DOHH2 (cell line): Measurements from ENCODE around the gene ATXN7L1.

Source experiments
- H3F3A ChIP-seq: fragments of 200-600 bp; sonication (generic), shearing (Covaris generic); 2 replicates; pipeline ENCODE4 v1.6.0; 2016; ENCODE audit warnings: antibody characterized with exemption, mild to moderate bottlenecking; ENCODE audit not compliant: control insufficient read depth, insufficient read depth
- H3K27ac ChIP-seq: fragments of 200-600 bp; sonication (generic); 2 replicates; pipeline ENCODE4 v1.5.1; 2014; ENCODE audit warnings: low read depth, mild to moderate bottlenecking, low read length, moderate library complexity
- H3K27me3 ChIP-seq: fragments of 200-600 bp; sonication (generic); 2 replicates; pipeline ENCODE4 v1.6.1; 2014; ENCODE audit warnings: mild to moderate bottlenecking, low read length, mixed read lengths; ENCODE audit not compliant: control insufficient read depth
- H3K36me3 ChIP-seq: fragments of 200-600 bp; sonication (generic); 2 replicates; pipeline ENCODE4 v1.6.1; 2014; ENCODE audit warnings: mild to moderate bottlenecking, low read length, moderate library complexity, mixed read lengths; ENCODE audit not compliant: control insufficient read depth
- H3K4me1 ChIP-seq: fragments of 200-600 bp; sonication (generic); 2 replicates; pipeline ENCODE4 v1.6.1; 2014; ENCODE audit warnings: mild to moderate bottlenecking, low read length, mixed read lengths; ENCODE audit not compliant: control insufficient read depth
- H3K4me2 ChIP-seq: fragments of 200-600 bp; sonication (generic); 2 replicates; pipeline ENCODE4 v1.6.0; 2014; ENCODE audit warnings: mild to moderate bottlenecking, low read length, moderate library complexity
- H3K4me3 ChIP-seq: fragments of 200-600 bp; sonication (generic); 2 replicates; pipeline ENCODE4 v1.5.1; 2014; ENCODE audit warnings: mild to moderate bottlenecking, low read length, mixed read lengths
- H3K79me2 ChIP-seq: fragments of 200-600 bp; sonication (generic); 2 replicates; pipeline ENCODE4 v1.6.1; 2014; ENCODE audit warnings: mild to moderate bottlenecking, low read length, mixed read lengths; ENCODE audit not compliant: control insufficient read depth
- H3K9me2 ChIP-seq: fragments of 200-600 bp; sonication (generic); replicated peaks from 2 replicates; pipeline ENCODE4 v1.6.1; 2014; ENCODE audit warnings: mild to moderate bottlenecking, low read length, mixed read lengths; ENCODE audit not compliant: control insufficient read depth
- H3K9me3 ChIP-seq: fragments of 200-600 bp; sonication (generic); 2 replicates; pipeline ENCODE4 v1.6.1; 2014; ENCODE audit warnings: antibody characterized with exemption, low read length, mixed read lengths; ENCODE audit not compliant: control insufficient read depth, insufficient read depth
- H4K20me1 ChIP-seq: fragments of 200-600 bp; sonication (generic); 2 replicates; pipeline ENCODE4 v1.6.0; 2014; ENCODE audit warnings: low read depth, mild to moderate bottlenecking, antibody characterized with exemption, low read length, moderate library complexity; ENCODE audit not compliant: control insufficient read depth, insufficient read depth
- CTCF ChIP-seq: fragments of 200-600 bp; sonication (generic); IDR thresholded peaks from one replicate; pipeline ENCODE4 v1.5.1; 2014; ENCODE audit warnings: antibody characterized with exemption, mild to moderate bottlenecking, low read depth, low read length; ENCODE audit not compliant: poor library complexity, severe bottlenecking
- EZH2phosphoT487 ChIP-seq: fragments of 200-600 bp; sonication (generic); IDR thresholded peaks from 2 replicates; pipeline ENCODE4 v1.6.1; 2017; ENCODE audit warnings: borderline replicate concordance, mild to moderate bottlenecking, antibody characterized with exemption, low read length, moderate library complexity, mixed read lengths

The ATXN7L1 gene

DNA sequence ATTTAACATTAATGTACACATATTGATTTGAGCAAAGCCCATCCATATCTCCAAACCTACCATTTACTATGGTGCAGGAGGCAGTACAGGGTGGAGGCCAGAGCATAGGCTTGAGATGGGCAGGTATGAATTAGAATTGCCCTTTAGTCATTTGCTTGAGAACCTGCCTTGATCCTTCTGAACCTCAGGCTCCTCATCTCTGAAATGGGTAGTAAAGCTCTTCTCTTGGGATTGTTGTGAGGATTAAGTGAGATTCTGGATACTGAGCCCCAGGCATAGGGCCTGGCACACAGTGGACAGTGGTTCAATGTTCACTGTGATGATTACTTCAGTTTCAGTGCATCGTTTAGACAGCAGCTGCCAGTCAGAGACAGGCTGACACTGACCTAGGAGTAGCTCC lies 5.0 kb upstream of the ATXN7L1 start:
- no peaks in the 10 kb centered on the region for H3K9me2 ChIP-seq
- TF ChIP-seq EZH2phosphoT487: no peak
- TF ChIP-seq CTCF: no peak
- no peak overlapping the region for H3K4me2 ChIP-seq
- H3K79me2 ChIP-seq: no peaks in the 10 kb centered on the region
- H3K27ac ChIP-seq: no peak overlapping the region
- no peaks in the 10 kb centered on the region for H4K20me1 ChIP-seq
- H3F3A ChIP-seq: 0 out of 2 replicates have a peak, but pooled peaks cover 2% of the 10 kb centered on the region
- H3K9me3 ChIP-seq: no peaks in the 10 kb centered on the region
- peaks cover 42% of the 10 kb centered on the region for H3K27me3 ChIP-seq
- H3K36me3 ChIP-seq: no peaks in the 10 kb centered on the region
- no peak overlapping the region for H3K4me3 ChIP-seq
- H3K4me1 ChIP-seq: peaks cover 8% of the 10 kb centered on the region

DNA sequence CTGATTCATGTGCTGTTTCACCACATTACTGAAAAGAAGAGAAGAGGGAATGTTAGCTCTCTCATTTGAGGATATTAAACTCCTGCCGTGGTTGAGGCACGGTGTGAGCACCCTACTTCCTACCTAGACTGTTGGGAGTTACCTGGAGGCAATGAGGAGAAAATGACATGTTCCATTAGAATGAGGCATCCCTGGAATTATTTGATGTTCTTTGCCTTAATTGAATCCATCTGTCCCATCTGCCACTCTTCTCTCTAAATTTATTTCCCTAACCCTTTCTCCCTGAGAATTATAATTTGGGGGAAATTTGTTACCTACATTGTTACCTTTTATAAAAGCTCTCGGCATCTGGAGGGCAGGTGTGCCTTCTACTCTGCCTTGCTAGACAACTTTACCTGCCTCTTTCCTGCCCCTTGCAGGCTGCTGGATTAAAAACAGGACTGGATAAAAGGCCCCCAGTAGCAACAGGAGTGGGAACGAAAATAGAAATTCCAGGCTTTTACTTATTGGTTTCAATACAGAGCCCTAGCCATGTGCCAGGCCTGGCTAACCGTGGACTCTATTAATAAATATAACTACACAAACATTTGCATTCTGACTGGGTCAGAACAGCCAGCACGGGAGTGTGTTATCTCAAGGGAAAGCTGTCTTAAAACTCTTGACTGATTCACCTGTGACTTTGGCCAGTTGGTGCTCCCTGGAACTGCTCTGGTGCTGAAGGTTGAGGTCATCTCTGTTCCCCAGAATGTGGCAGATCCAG lies 4.4 kb upstream of the ATXN7L1 start:
- Histone ChIP-seq H4K20me1 (no peaks in the 10 kb centered on the region), H3K27ac (no peak overlapping the region), H3K79me2 (no peaks in the 10 kb centered on the region), H3K4me2 (no peak overlapping the region), H3K36me3 (no peaks in the 10 kb centered on the region), H3K4me1 (peaks cover 13% of the 10 kb centered on the region), H3K9me3 (no peaks in the 10 kb centered on the region), H3K27me3 (peaks cover 42% of the 10 kb centered on the region), H3K9me2 (no peaks in the 10 kb centered on the region), H3F3A (0 out of 2 replicates have a peak, but pooled peaks cover 2% of the 10 kb centered on the region), H3K4me3 (no peak overlapping the region)
- TF ChIP-seq EZH2phosphoT487: no peak
- no peak for TF ChIP-seq CTCF

DNA sequence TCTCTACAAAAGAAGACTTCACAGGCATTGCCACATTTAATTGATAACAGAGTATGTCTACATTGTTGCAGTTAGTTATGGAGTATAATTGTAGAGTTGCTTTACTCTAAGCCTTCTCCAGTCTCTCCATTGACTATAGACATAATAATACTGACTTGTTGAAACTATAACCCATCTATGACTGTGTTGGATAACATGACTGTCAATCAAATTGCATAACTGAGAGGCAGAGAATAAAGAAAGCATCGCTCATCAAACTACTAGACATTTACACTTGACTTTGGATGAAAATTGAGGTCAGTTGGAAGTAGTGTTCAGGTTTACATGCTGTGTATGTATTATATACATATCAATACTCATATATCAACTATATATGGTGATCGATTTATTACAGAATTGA lies 3.4 kb upstream of the ATXN7L1 start:
- Histone ChIP-seq H3K9me2 (no peaks in the 10 kb centered on the region), H4K20me1 (no peaks in the 10 kb centered on the region), H3K27ac (no peak overlapping the region), H3K4me1 (peaks cover 19% of the 10 kb centered on the region), H3K4me2 (no peak overlapping the region), H3K27me3 (peaks cover 42% of the 10 kb centered on the region), H3K79me2 (no peaks in the 10 kb centered on the region), H3F3A (0 out of 2 replicates have a peak, but pooled peaks cover 2% of the 10 kb centered on the region), H3K4me3 (no peak overlapping the region), H3K36me3 (no peaks in the 10 kb centered on the region), H3K9me3 (no peaks in the 10 kb centered on the region)
- no peak for TF ChIP-seq CTCF
- no peak for TF ChIP-seq EZH2phosphoT487
